ENCODE data around the gene PHKG1. TPM values are rescaled to one million over a fixed set of nuclear protein-coding genes. Genes with fewer than 3 reads are reported as not detected.

PHKG1 gene
- total and polyA plus RNA-seq, 2 of the 8 experiments (the other 6 are each of a cell fraction or from before 2014, with no cell fraction given), result 0.03 to 0.61 TPM

DNA sequence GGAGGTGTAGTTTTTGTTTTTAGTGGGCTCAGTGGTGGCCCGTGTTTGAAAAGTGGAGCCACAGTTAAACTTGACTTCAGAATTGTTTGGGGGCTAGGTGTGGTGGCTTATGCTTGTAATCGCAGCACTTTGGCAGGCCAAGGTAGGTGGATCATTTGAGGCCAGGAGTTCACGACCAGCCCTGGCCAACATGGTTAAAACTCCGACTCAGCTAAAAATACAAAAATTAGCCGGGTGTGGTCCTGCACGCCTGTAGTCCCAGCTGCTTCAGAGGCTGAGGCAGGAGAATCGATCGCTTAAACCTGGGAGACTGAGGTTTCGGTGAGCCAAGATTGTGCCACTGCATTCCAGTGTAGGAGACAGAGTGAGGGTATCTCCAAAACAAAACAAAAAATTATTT is 39.4 kb downstream of the PHKG1 start (continued):
- TF ChIP-seq FOSL1 (IDR thresholded peaks at IDR 0.05; ENCODE audit: insufficient read depth, low read depth, low read length), result no peak
- no peak for TF ChIP-seq SIN3A (conservative IDR thresholded peaks at IDR 0.05 in 1 of 2, IDR thresholded peaks at IDR 0.05 in 1 of 2; ENCODE audit: low read depth in 1 of 2, low read length in 2 of 2)
- TF ChIP-seq CHD1 (IDR thresholded peaks at IDR 0.05; ENCODE audit: low read depth, low read length), result no peak
- TF ChIP-seq SIRT6 (IDR thresholded peaks at IDR 0.05; ENCODE audit: low read length), result no peak

All from H1 (cell line).